ENCODE results near the gene RICTOR.

The RICTOR gene

GRCh38 chr5:39117401-39117800 lies 43.2 kb upstream of the RICTOR start:
- no peak for DNase-seq (ENCODE audit: extremely low read depth, low read depth)
- TF ChIP-seq CTCF (IDR thresholded peaks at IDR 0.05; ENCODE audit: low read depth, low read length) = no peak

- DNase-seq (ENCODE audit: extremely low read depth, low read depth) = no peak
- no peak for TF ChIP-seq CTCF (IDR thresholded peaks at IDR 0.05; ENCODE audit: low read depth, low read length)
Observed at GRCh38 chr5:39116344-39117170, 42.4 kb upstream of the RICTOR start.

- TF ChIP-seq CTCF (IDR thresholded peaks at IDR 0.05; ENCODE audit: low read depth, low read length) = no peak
- DNase-seq (ENCODE audit: extremely low read depth, low read depth) = no peak
Observed at GRCh38 chr5:39115644-39116343, 41.6 kb upstream of the RICTOR start.

- no peak for TF ChIP-seq CTCF (IDR thresholded peaks at IDR 0.05; ENCODE audit: low read depth, low read length)
- DNase-seq (ENCODE audit: extremely low read depth, low read depth) = no peak
Observed at GRCh38 chr5:39114155-39114554, 40.0 kb upstream of the RICTOR start.

- no peak for TF ChIP-seq CTCF (IDR thresholded peaks at IDR 0.05; ENCODE audit: low read depth, low read length)
- DNase-seq (ENCODE audit: extremely low read depth, low read depth) = no peak
Observed at GRCh38 chr5:39113354-39113953, 39.3 kb upstream of the RICTOR start.

GRCh38 chr5:39109606-39110005 lies 35.4 kb upstream of the RICTOR start:
- DNase-seq (ENCODE audit: extremely low read depth, low read depth) = no peak
- TF ChIP-seq CTCF (IDR thresholded peaks at IDR 0.05; ENCODE audit: low read depth, low read length) = no peak

GRCh38 chr5:39108987-39109386 lies 34.8 kb upstream of the RICTOR start:
- TF ChIP-seq CTCF (IDR thresholded peaks at IDR 0.05; ENCODE audit: low read depth, low read length) = no peak
- no peak for DNase-seq (ENCODE audit: extremely low read depth, low read depth)

All from AG09319 (cell line).